Stimulated activated CD4-positive, alpha-beta T cell treated with anti-CD3 and anti-CD28 coated beads, Interleukin-1b, Interleukin-23, amount 100 ng/mL, for 1 hour (primary cell): ENCODE results near the gene S100A3.
"Not testable (repeated sequence)": the region's sequence is repeated elsewhere in the genome, so short reads cannot be mapped to it uniquely, and the experiment has no call there.

Experiments used
- DNase-seq, 2 donors: peaks; one replicate each; pipeline ENCODE4 v3.0.0-alpha.2; 2020; ENCODE audit warnings: low read depth in 2 of 2

S100A3 gene

GRCh38 chr1:153548722-153549688 is at the start of gene S100A3:
TSS of gene S100A3 (minus strand) at chr1:153549258. CDS start at chr1:153548485, 773 bp downstream.
- DNase-seq: no peak

GRCh38 chr1:153598309-153599172 is 49.5 kb upstream of the S100A3 start:
- DNase-seq: no peak

GRCh38 chr1:153597206-153597605 is 48.1 kb upstream of the S100A3 start:
- no peak for DNase-seq

GRCh38 chr1:153592748-153593147 is 43.7 kb upstream of the S100A3 start:
- no peak for DNase-seq

- no peak for DNase-seq
These were observed 39.4 kb upstream of the S100A3 start for GRCh38 chr1:153588482-153588881.

GRCh38 chr1:153588033-153588432 is 39.0 kb upstream of the S100A3 start:
- not testable (repeated sequence) for DNase-seq

- DNase-seq: no peak
These were observed 38.3 kb upstream of the S100A3 start for GRCh38 chr1:153587314-153587713.

GRCh38 chr1:153586347-153586746 is 37.3 kb upstream of the S100A3 start:
- no peak for DNase-seq

GRCh38 chr1:153585006-153585405 is 35.9 kb upstream of the S100A3 start:
- DNase-seq: no peak

- no peak for DNase-seq
These were observed 34.9 kb upstream of the S100A3 start for GRCh38 chr1:153583976-153584375.

- not testable (repeated sequence) for DNase-seq
These were observed 34.5 kb upstream of the S100A3 start for GRCh38 chr1:153583514-153583913.

GRCh38 chr1:153582836-153583235 is 33.8 kb upstream of the S100A3 start:
- not testable (repeated sequence) for DNase-seq

GRCh38 chr1:153578936-153579335 is 29.9 kb upstream of the S100A3 start:
- DNase-seq: no peak

- DNase-seq: no peak
These were observed 29.4 kb upstream of the S100A3 start for GRCh38 chr1:153578490-153578889.

- DNase-seq: no peak
These were observed 28.6 kb upstream of the S100A3 start for GRCh38 chr1:153577624-153578051.

GRCh38 chr1:153577138-153577537 is 28.1 kb upstream of the S100A3 start:
- no peak for DNase-seq

- DNase-seq: not testable (repeated sequence)
These were observed 26.4 kb upstream of the S100A3 start for GRCh38 chr1:153575497-153575896.

GRCh38 chr1:153575081-153575491 is 26.0 kb upstream of the S100A3 start:
- DNase-seq: not testable (repeated sequence)

GRCh38 chr1:153573351-153573750 is 24.3 kb upstream of the S100A3 start:
- DNase-seq: no peak

GRCh38 chr1:153572569-153573015 is 23.5 kb upstream of the S100A3 start:
- no peak for DNase-seq

GRCh38 chr1:153571706-153572105 is 22.6 kb upstream of the S100A3 start:
- no peak for DNase-seq

GRCh38 chr1:153570874-153571273 is 21.8 kb upstream of the S100A3 start:
- DNase-seq: no peak
